Measurements from ENCODE around the gene WIF1. TPM values are rescaled to one million over a fixed set of nuclear protein-coding genes. Genes with fewer than 3 reads are reported as not detected.

WIF1 gene
- total RNA-seq, 1 experiment from 2014 or later, result 1.8 TPM

- no peak overlapping the region for H3K4me3 Mint-ChIP-seq
- H3K27me3 Mint-ChIP-seq (ENCODE audit: low read depth), result peaks cover 2% of the 10 kb centered on the region; the same call in 1 of the 2 replicates
- H3K4me1 Mint-ChIP-seq, result peaks cover 9% of the 10 kb centered on the region
- H3K9me3 Mint-ChIP-seq, result no peaks in the 10 kb centered on the region
- no peaks in the 10 kb centered on the region for H3K36me3 Mint-ChIP-seq
- TF ChIP-seq ESRRA (CRISPR knock-in tag; IDR thresholded peaks at IDR 0.05; ENCODE audit: borderline replicate concordance), result no peak
- no peak for TF ChIP-seq ELF4 (CRISPR knock-in tag; IDR thresholded peaks at IDR 0.05; ENCODE audit: low read depth)
- TF ChIP-seq, protein P1, sequence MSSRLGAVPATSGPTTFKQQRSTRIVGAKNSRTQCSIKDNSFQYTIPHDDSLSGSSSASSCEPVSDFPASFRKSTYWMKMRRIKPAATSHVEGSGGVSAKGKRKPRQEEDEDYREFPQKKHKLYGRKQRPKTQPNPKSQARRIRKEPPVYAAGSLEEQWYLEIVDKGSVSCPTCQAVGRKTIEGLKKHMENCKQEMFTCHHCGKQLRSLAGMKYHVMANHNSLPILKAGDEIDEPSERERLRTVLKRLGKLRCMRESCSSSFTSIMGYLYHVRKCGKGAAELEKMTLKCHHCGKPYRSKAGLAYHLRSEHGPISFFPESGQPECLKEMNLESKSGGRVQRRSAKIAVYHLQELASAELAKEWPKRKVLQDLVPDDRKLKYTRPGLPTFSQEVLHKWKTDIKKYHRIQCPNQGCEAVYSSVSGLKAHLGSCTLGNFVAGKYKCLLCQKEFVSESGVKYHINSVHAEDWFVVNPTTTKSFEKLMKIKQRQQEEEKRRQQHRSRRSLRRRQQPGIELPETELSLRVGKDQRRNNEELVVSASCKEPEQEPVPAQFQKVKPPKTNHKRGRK (CRISPR knock-in tag; IDR thresholded peaks at IDR 0.05; ENCODE audit: borderline replicate concordance), result no peak
- TF ChIP-seq, protein P2, sequence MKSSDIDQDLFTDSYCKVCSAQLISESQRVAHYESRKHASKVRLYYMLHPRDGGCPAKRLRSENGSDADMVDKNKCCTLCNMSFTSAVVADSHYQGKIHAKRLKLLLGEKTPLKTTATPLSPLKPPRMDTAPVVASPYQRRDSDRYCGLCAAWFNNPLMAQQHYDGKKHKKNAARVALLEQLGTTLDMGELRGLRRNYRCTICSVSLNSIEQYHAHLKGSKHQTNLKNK (CRISPR knock-in tag; IDR thresholded peaks at IDR 0.05), result no peak
- TF ChIP-seq E2F1 (CRISPR knock-in tag; IDR thresholded peaks at IDR 0.05), result no peak
- TF ChIP-seq, protein P3, sequence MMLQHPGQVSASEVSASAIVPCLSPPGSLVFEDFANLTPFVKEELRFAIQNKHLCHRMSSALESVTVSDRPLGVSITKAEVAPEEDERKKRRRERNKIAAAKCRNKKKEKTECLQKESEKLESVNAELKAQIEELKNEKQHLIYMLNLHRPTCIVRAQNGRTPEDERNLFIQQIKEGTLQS (CRISPR knock-in tag; conservative IDR thresholded peaks at IDR 0.05), result no peak
- TF ChIP-seq, protein P4, sequence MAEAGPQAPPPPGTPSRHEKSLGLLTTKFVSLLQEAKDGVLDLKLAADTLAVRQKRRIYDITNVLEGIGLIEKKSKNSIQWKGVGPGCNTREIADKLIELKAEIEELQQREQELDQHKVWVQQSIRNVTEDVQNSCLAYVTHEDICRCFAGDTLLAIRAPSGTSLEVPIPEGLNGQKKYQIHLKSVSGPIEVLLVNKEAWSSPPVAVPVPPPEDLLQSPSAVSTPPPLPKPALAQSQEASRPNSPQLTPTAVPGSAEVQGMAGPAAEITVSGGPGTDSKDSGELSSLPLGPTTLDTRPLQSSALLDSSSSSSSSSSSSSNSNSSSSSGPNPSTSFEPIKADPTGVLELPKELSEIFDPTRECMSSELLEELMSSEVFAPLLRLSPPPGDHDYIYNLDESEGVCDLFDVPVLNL (CRISPR knock-in tag; IDR thresholded peaks at IDR 0.05; ENCODE audit: borderline replicate concordance, low read depth), result no peak
- no peak for TF ChIP-seq ZBTB21 (CRISPR knock-in tag; IDR thresholded peaks at IDR 0.05; ENCODE audit: borderline replicate concordance)
- TF ChIP-seq ZNF121 (CRISPR knock-in tag; IDR thresholded peaks at IDR 0.05), result no peak
- TF ChIP-seq SOX15 (CRISPR knock-in tag; IDR thresholded peaks at IDR 0.05), result no peak
- no peak for TF ChIP-seq CTCF (IDR thresholded peaks at IDR 0.05)
- TF ChIP-seq, protein P5, sequence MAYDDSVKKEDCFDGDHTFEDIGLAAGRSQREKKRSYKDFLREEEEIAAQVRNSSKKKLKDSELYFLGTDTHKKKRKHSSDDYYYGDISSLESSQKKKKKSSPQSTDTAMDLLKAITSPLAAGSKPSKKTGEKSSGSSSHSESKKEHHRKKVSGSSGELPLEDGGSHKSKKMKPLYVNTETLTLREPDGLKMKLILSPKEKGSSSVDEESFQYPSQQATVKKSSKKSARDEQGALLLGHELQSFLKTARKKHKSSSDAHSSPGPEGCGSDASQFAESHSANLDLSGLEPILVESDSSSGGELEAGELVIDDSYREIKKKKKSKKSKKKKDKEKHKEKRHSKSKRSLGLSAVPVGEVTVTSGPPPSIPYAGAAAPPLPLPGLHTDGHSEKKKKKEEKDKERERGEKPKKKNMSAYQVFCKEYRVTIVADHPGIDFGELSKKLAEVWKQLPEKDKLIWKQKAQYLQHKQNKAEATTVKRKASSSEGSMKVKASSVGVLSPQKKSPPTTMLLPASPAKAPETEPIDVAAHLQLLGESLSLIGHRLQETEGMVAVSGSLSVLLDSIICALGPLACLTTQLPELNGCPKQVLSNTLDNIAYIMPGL (CRISPR knock-in tag; IDR thresholded peaks at IDR 0.05), result no peak
- TF ChIP-seq JAZF1 (CRISPR knock-in tag; IDR thresholded peaks at IDR 0.05), result no peak
- no peak for TF ChIP-seq NR2C2 (CRISPR knock-in tag; IDR thresholded peaks at IDR 0.05)
- TF ChIP-seq ZNF423 (CRISPR knock-in tag; IDR thresholded peaks at IDR 0.05), result no peak
- no peak for TF ChIP-seq SMAD4 (CRISPR knock-in tag; IDR thresholded peaks at IDR 0.05)
- ChIA-PET POLR2A (no interaction called here), CTCF (interaction anchor here (0.9 to 3.7 kb wide), 7 partner anchors 14 to 311 kb away, joined by 4 to 15 read pairs (median 6); partner anchors contain the start of gene WIF1)
- DNase-seq (ENCODE audit: low spot score) (no peak), ATAC-seq (no peak)
- H3K27ac Mint-ChIP-seq, result no peak overlapping the region
Measured at GRCh38 chr12:65106948-65107347, 14.2 kb downstream of the WIF1 start.

GRCh38 chr12:65100140-65100539, 21.0 kb downstream of the WIF1 start:
- Mint-ChIP-seq H3K36me3 (no peaks in the 10 kb centered on the region), H3K27ac (no peak overlapping the region), H3K27me3 (ENCODE audit: low read depth) (peaks cover 8% of the 10 kb centered on the region), H3K4me1 (peaks cover 16% of the 10 kb centered on the region), H3K4me3 (no peak overlapping the region), H3K9me3 (no peaks in the 10 kb centered on the region)
- ChIA-PET POLR2A (no interaction called here), CTCF (interaction anchor here (0.6 to 3.0 kb wide), 6 partner anchors 61 to 299 kb away, joined by 3 to 15 read pairs (median 3); no protein-coding TSS in a partner anchor)
- ATAC-seq (peak; percentile 79), DNase-seq (ENCODE audit: low spot score) (no peak)
- no peak for TF ChIP-seq ZNF423 (CRISPR knock-in tag; IDR thresholded peaks at IDR 0.05)
- TF ChIP-seq, protein P6, sequence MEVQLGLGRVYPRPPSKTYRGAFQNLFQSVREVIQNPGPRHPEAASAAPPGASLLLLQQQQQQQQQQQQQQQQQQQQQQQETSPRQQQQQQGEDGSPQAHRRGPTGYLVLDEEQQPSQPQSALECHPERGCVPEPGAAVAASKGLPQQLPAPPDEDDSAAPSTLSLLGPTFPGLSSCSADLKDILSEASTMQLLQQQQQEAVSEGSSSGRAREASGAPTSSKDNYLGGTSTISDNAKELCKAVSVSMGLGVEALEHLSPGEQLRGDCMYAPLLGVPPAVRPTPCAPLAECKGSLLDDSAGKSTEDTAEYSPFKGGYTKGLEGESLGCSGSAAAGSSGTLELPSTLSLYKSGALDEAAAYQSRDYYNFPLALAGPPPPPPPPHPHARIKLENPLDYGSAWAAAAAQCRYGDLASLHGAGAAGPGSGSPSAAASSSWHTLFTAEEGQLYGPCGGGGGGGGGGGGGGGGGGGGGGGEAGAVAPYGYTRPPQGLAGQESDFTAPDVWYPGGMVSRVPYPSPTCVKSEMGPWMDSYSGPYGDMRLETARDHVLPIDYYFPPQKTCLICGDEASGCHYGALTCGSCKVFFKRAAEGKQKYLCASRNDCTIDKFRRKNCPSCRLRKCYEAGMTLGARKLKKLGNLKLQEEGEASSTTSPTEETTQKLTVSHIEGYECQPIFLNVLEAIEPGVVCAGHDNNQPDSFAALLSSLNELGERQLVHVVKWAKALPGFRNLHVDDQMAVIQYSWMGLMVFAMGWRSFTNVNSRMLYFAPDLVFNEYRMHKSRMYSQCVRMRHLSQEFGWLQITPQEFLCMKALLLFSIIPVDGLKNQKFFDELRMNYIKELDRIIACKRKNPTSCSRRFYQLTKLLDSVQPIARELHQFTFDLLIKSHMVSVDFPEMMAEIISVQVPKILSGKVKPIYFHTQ (CRISPR knock-in tag; IDR thresholded peaks at IDR 0.05), result no peak
- TF ChIP-seq ZBTB21 (CRISPR knock-in tag; IDR thresholded peaks at IDR 0.05; ENCODE audit: borderline replicate concordance), result no peak
- TF ChIP-seq, protein P1 (CRISPR knock-in tag; IDR thresholded peaks at IDR 0.05; ENCODE audit: borderline replicate concordance), result no peak
- no peak for TF ChIP-seq ZNF138 (CRISPR knock-in tag; conservative IDR thresholded peaks at IDR 0.05)
- TF ChIP-seq ZNF232 (CRISPR knock-in tag; IDR thresholded peaks at IDR 0.05), result no peak

All from WTC11 (cell line).